SK-N-MC (cell line): ENCODE measurements around the gene RSPH3.

Experiments
- EZH2 ChIP-seq: fragments of 200-600 bp; sonication (generic); IDR thresholded peaks from one replicate; pipeline ENCODE4 v1.6.1; 2017; ENCODE audit warnings: antibody characterized with exemption
- POLR2AphosphoS5 ChIP-seq: IDR thresholded peaks from 2 replicates; pipeline ENCODE4 v1.6.1; 2012; ENCODE audit warnings: mild to moderate bottlenecking, low read depth, low read length, borderline replicate concordance

GRCh38 chr6:158934157-158934556 lies 65.8 kb downstream of the RSPH3 start:
- no peak for TF ChIP-seq POLR2AphosphoS5
- no peak for TF ChIP-seq EZH2
